ENCODE results near the gene MYO7A.

Gene MYO7A

GRCh38 chr11:77163271-77163670 is 35.2 kb downstream of the MYO7A start:
- Histone ChIP-seq H3K36me3 (ENCODE audit: insufficient read depth) (no peaks in the 10 kb centered on the region), H3K79me2 (ENCODE audit: insufficient read depth, low read depth) (no peaks in the 10 kb centered on the region), H3K4me1 (ENCODE audit: low read depth, poor library complexity, severe bottlenecking) (no peaks in the 10 kb centered on the region), H3K27me3 (ENCODE audit: insufficient read depth, low read depth) (peaks cover 11% of the 10 kb centered on the region; the same call in 1 of the 2 replicates), H4K20me1 (ENCODE audit: insufficient read depth) (no peaks in the 10 kb centered on the region), H2AFZ (ENCODE audit: low read depth) (no peak overlapping the region), H3K9ac (no peak overlapping the region), H3K4me2 (no peak overlapping the region), H3K27ac (no peak overlapping the region), H3K4me3 (IDR thresholded peaks at IDR 0.05; ENCODE audit: insufficient read depth, low read depth, low read length) (no peak overlapping the region)
- no peak for TF ChIP-seq CTCF (conservative IDR thresholded peaks at IDR 0.05; ENCODE audit: low read depth, low read length)

- no peaks in the 10 kb centered on the region for H3K79me2 ChIP-seq (ENCODE audit: insufficient read depth, low read depth)
- no peak overlapping the region for H2AFZ ChIP-seq (ENCODE audit: low read depth)
- no peak overlapping the region for H3K4me2 ChIP-seq
- no peak overlapping the region for H3K4me3 ChIP-seq (IDR thresholded peaks at IDR 0.05; ENCODE audit: insufficient read depth, low read depth, low read length)
- H3K36me3 ChIP-seq (ENCODE audit: insufficient read depth) = no peaks in the 10 kb centered on the region
- H3K4me1 ChIP-seq (ENCODE audit: low read depth, poor library complexity, severe bottlenecking) = no peaks in the 10 kb centered on the region
- H3K27me3 ChIP-seq (ENCODE audit: insufficient read depth, low read depth) = peaks cover 11% of the 10 kb centered on the region; the same call in 1 of the 2 replicates
- no peak for TF ChIP-seq CTCF (conservative IDR thresholded peaks at IDR 0.05; ENCODE audit: low read depth, low read length)
- no peak overlapping the region for H3K27ac ChIP-seq
- no peaks in the 10 kb centered on the region for H4K20me1 ChIP-seq (ENCODE audit: insufficient read depth)
- H3K9ac ChIP-seq = no peak overlapping the region
Observed at GRCh38 chr11:77165066-77165465, 37.0 kb downstream of the MYO7A start.

DNA sequence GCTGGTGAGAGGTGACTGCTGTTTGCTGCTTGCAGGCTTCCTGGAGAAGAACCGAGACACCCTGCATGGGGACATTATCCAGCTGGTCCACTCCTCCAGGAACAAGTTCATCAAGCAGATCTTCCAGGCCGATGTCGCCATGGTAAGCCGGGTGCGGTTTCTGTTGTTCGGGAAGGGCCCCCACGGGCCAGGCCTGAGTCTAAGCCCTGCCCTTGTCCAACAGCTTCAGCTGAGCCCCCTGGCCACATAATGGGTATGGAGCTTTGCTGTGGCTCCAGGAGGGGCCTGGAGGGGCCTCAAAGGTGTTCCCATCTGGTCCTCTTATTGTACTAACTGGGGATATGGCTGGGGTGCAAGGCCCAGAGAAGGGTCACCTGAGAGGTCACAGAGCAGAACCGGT is 38.0 kb downstream of the MYO7A start:
- Histone ChIP-seq H3K9ac (no peak overlapping the region), H3K4me3 (IDR thresholded peaks at IDR 0.05; ENCODE audit: insufficient read depth, low read depth, low read length) (no peak overlapping the region), H3K4me1 (ENCODE audit: low read depth, poor library complexity, severe bottlenecking) (no peaks in the 10 kb centered on the region), H3K4me2 (no peak overlapping the region), H3K27ac (no peak overlapping the region), H3K79me2 (ENCODE audit: insufficient read depth, low read depth) (no peaks in the 10 kb centered on the region), H4K20me1 (ENCODE audit: insufficient read depth) (no peaks in the 10 kb centered on the region), H2AFZ (ENCODE audit: low read depth) (no peak overlapping the region), H3K36me3 (ENCODE audit: insufficient read depth) (no peaks in the 10 kb centered on the region), H3K27me3 (ENCODE audit: insufficient read depth, low read depth) (peaks cover 2% of the 10 kb centered on the region; the same call in 1 of the 2 replicates)
- TF ChIP-seq CTCF (conservative IDR thresholded peaks at IDR 0.05; ENCODE audit: low read depth, low read length) = no peak

- H3K36me3 ChIP-seq (ENCODE audit: insufficient read depth) = no peaks in the 10 kb centered on the region
- no peak overlapping the region for H3K4me2 ChIP-seq
- H3K4me1 ChIP-seq (ENCODE audit: low read depth, poor library complexity, severe bottlenecking) = no peaks in the 10 kb centered on the region
- no peak overlapping the region for H3K9ac ChIP-seq
- no peak overlapping the region for H3K4me3 ChIP-seq (IDR thresholded peaks at IDR 0.05; ENCODE audit: insufficient read depth, low read depth, low read length)
- H3K27ac ChIP-seq = no peak overlapping the region
- no peaks in the 10 kb centered on the region for H3K79me2 ChIP-seq (ENCODE audit: insufficient read depth, low read depth)
- no peaks in the 10 kb centered on the region for H4K20me1 ChIP-seq (ENCODE audit: insufficient read depth)
- H3K27me3 ChIP-seq (ENCODE audit: insufficient read depth, low read depth) = no peaks in the 10 kb centered on the region
- no peak overlapping the region for H2AFZ ChIP-seq (ENCODE audit: low read depth)
- no peak for TF ChIP-seq CTCF (conservative IDR thresholded peaks at IDR 0.05; ENCODE audit: low read depth, low read length)
Observed at GRCh38 chr11:77167111-77167626, 39.1 kb downstream of the MYO7A start.
